Adrenal gland (tissue), 5 donors: ENCODE results near the gene CTU2.

Experiments
- POLR2A ChIP-seq, 2 donors: fragments of 450-650 bp; IDR thresholded peaks; one replicate each; pipeline ENCODE4 v1.6.1; 2017; ENCODE audit warnings: antibody characterized with exemption in 2 of 2, mild to moderate bottlenecking in 2 of 2, moderate library complexity in 1 of 2
- TF ChIP-seq, protein P1 (sequence below), 6 experiments: fragments of 450-650 bp in 4 of 6; fragments of 200-600 bp in 2 of 6; sonication (generic) in 1 of 6; IDR thresholded peaks; 1 replicate in 5 of 6; 2 replicates in 1 of 6; pipeline versions ENCODE4 v1.5.1 to v1.8.0; 2016 to 2021; ENCODE audit warnings: antibody characterized with exemption in 6 of 6, mild to moderate bottlenecking in 2 of 6, moderate library complexity in 1 of 6
- donor health status: DM: no; HTN: no; CAD: no.

DNA sequence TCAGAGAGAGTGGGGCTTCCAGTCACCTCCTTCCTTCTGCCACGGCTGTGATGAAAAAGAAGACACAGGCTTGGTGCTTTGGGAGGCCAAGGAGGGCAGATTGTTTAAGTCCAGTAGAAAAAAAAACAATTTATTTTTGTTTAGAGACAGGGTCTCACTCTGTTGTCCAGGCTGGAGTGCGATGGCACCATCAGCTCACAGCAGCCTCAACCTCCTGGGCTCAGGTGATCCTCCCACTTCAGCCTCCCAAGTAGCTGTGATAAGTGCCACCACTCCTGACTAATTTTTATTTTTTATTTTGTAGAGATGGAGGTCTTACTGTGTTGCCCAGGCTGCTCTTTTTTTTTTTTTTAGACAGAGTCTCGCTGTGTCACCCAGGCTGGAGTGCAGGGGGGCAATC lies 40.7 kb upstream of the CTU2 start:
- TF ChIP-seq, protein P1, sequence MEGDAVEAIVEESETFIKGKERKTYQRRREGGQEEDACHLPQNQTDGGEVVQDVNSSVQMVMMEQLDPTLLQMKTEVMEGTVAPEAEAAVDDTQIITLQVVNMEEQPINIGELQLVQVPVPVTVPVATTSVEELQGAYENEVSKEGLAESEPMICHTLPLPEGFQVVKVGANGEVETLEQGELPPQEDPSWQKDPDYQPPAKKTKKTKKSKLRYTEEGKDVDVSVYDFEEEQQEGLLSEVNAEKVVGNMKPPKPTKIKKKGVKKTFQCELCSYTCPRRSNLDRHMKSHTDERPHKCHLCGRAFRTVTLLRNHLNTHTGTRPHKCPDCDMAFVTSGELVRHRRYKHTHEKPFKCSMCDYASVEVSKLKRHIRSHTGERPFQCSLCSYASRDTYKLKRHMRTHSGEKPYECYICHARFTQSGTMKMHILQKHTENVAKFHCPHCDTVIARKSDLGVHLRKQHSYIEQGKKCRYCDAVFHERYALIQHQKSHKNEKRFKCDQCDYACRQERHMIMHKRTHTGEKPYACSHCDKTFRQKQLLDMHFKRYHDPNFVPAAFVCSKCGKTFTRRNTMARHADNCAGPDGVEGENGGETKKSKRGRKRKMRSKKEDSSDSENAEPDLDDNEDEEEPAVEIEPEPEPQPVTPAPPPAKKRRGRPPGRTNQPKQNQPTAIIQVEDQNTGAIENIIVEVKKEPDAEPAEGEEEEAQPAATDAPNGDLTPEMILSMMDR (IDR thresholded peaks at IDR 0.05), result no peak
- no peak for TF ChIP-seq POLR2A (IDR thresholded peaks at IDR 0.05)
